NCI-H460 (cell line): ENCODE results near the gene FUT7. TPM values are rescaled to one million over a fixed set of nuclear protein-coding genes. Genes with fewer than 3 reads are reported as not detected.
A peak's percentile ranks its signal among the peaks of the same experiment; 100 is the strongest.
"Not testable (repeated sequence)": the region's sequence is repeated elsewhere in the genome, so short reads cannot be mapped to it uniquely, and the experiment has no call there.

Experiments
- DNase-seq: peaks from one replicate; pipeline ENCODE4 v3.0.0-alpha.2; 2016; ENCODE audit warnings: low read depth; ENCODE audit errors: extremely low read depth
- total RNA-seq: library from RNA; depleted of rRNA; stranded (reverse); fragments of >200 nt; shearing (Covaris generic); gene quantifications from 2 replicates; pipeline ENCODE4 v1.2.3, GENCODE V29; 2014

The FUT7 gene
- total RNA-seq, 1 experiment from 2014 or later = not detected

DNA sequence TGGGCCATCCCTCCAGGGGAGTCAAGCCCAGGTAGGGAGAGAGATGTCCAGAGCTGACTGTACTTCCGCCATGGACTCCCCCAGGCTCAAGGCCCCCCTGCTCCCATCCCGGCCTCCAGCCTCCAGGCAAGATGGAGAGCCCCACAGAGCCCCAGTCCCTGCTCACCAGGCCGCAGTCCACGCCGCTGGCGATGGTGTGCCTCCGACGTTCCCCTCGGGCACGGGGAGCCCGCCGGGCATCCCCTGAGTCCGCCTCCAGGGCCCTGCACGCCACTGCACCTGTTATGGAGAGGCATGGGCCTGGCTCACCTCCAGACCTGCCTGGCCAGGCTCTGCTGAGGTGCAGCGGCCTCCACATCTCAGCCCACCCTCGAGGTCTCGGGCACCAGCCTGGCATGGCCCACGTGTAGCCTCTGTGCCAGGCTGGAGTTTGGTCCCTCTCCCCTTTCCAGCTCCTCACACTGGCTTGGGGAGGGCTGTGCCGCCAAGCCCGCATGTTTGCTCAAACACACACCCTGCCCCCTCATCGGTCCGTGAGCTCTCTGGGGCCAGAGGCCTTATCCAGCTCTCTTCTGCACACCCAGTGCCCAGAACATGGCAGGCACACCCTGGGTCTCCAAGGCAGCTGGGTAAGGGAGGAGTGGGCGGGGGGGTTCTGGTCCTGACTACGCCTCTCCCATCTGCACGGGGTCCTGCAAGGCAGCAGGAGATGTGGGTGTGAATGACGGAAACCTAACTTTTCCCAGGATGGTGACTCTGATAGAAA is 34.4 kb upstream of the FUT7 start:
- DNase-seq = no peak

DNA sequence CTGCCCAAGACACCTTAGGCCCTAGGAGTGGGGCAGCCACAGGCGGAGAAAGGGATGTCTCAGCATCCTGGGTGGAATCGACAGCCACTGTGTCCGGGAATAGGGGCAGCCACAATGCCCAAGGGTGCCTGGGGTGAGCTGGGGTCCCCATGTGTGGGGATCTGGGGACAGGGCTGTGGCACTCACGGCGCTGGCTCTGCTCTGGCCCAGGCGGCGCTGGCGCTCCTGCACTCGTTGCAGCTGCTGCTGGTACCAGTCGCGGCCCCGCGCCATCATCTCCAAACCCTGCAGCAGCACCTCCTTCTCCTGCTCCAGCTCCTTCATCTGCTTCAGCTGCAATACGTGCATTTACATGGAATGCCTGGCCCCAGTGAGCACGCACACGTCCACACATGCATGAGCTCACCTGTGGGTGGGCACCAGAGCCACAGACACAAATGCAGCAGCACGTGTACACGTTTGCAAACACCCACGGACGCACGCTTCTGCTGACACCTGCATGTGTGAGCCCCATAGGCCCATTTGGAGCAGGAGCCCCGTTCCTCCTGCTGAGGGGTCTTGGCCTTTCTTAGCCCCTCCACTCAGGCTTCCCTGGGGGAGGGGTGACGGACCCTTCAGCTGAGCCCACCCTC is 33.6 kb upstream of the FUT7 start:
- DNase-seq = no peak

DNA sequence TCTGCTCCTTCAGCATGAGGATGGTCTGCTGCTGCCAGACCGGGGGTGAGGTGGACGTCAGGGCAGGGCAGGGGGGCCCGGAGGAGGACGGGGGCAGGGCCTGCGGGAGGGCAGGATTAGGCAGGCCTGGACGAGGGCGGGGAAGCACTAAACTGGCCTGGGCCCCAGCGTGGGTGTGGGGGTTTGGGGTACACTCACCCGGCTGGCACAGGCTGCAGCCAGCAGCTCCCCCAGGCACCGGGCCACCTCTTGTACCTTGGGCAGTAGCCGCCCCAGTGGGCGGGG is 32.9 kb upstream of the FUT7 start:
- DNase-seq = no peak

DNA sequence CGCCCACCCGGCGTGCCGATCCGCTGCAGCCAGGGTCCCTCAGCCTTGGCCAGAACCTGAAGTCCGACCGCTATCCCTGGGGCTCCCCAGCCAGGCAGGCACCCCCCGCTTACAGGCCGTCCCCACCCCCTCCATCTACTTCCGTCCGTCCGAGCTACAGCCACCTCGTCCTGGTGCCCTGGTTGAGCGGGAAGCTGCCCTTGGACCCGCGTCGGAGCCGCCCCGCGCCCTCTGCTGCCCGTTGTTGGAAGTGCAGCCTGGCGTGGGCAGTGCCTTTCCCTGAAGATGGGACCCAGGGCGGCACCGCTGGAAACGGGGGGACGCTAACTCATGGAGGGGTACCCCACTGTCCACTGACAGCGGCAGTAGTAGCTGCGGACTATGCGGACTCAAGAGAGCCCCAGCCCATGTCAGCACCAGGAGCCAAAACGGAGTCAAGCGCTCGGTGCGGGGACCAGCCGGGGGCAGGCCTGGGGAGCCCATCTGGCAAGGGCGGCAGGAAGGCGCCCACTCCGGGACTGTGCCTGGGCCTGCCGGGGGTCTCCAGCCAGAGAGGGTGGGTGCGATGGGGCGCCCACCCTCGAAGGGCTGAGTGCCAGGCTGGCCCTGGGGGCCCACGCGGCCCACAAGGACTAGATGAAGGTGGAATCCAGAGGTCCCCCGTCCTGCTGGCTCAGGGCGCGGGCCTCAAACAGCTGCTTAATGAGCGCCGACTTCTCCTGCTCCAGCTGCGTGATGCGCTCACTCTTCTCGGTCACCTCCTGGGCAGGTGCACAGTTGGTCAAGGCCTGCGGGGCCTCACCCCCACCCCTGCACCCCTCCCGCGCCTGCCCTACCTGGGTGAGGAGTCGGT is 32.4 kb upstream of the FUT7 start:
- peak; percentile 56 for DNase-seq

DNA sequence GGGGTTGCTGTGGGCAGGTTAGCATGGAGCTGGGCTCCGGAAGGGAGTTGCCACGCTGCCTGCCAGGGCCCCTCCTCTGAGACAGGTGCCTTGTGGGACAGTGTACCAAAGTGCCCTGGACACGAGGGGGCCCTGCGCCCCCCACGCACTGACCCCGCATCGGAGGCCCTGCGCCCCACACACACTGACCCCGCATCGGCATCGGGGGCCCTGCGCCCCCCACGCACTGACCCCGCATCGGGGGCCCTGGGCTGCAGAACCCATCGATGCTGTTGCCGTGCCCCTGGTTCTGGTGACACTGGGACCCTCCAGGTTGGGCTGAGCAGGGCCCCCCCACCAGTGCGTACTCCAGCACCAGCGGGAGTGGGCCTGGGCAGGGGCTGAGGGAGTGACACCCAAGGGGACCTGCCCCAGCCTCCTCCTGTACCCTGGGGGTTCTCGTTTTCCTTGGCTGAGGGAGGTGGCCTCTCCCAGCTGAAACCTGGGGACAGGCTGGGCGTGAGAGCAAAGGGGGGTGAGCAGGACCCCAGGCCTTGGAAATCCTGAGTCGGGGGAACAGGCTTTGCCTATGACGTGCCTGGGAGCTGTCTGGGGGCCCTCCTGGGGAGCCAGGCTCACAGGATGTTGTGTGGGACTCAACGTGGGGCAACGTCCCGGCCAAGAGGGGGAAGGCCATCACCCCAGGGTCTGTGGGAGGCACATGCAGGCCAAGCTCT is 31.6 kb upstream of the FUT7 start:
- DNase-seq = no peak

DNA sequence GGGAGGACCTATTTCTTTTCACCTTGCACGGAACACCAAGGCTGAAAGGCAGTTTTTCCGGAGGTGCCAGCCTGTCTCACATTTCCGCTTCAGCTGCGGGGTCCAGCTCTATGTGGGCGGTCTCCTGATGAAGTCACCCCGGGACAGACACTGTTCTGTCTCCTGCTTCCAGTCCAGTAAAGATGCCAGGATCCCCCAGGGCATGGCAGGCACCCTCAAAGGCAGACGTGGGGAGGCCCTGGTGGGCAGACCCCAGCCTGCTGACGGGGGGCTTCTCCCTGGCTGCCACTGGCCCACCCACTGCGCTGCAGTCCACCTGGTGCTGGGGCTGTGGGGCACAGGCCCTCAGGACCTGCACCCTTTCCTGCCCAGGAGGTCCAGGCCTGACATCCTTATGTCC is 30.9 kb upstream of the FUT7 start:
- DNase-seq = not testable (repeated sequence)

DNA sequence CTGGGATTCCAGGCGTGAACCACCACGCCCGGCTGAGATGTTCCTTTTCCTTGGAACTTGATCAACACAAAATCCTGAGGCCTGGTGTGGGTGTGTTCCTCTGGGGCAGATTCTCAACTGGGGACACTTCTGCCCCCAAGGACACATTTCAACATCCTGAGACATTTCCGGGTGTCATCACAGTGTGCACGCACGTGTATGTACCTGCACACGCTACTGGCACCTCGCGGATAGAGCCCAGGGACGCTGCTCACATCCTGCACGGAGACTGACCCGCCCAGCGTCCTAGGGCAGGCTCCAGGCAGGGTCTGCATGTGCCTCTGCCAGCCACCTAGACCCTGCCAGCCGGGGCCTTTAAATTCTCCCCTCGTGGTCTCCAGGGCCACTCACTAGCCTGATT is 30.5 kb upstream of the FUT7 start:
- DNase-seq = no peak

DNA sequence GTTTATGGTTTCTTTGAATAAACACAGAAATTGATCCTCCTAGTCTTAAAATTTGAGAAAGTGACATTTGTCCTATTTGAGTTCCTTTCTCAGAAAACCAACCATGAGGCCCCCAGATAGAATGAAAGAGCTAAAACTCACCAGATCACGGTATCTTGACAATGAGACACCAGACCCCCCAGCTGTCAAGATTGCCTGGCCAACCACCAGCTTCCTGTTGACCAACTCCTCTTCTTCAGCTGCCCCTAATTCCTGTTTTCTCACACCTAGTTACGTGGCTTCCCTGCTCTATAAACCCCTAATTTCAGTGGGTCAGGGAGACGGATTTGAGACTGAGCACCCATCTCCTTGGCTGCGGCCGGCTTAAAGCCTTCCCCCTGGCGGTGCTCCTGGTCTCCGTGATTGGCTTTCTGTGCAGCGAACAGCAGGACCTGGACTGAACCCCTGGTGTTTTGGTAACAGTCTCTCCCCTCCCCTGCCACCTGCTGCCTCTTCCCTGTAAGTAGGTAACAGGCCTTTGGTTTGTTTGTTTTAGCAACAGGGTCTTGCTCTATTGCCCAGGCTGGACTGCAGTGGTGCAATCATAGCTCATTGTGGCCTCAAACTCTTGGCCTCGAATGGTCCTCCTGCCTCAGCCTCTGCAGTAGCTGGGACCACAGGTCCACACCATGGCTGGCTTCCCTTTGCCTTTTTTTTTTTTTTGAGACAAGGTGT is 26.8 kb upstream of the FUT7 start:
- DNase-seq = no peak

DNA sequence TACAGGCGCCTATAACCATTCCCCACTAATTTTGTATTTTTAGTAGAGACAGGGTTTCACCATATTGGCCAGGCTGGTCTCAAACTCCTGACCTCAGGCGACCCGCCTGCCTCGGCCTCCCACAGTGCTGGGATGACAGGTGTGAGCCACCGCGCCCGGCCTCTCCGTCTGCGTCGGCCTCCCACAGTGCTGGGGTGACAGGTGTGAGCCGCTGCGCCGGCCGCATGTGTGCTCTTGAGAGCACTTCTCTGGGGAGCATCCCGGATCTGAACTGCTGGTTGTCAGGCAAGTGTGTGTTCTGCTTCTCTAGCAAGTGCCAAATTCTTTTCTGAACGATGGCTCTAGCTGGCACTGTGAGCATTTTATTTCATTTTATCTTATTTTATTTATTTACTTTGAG is 25.7 kb upstream of the FUT7 start:
- DNase-seq = no peak

DNA sequence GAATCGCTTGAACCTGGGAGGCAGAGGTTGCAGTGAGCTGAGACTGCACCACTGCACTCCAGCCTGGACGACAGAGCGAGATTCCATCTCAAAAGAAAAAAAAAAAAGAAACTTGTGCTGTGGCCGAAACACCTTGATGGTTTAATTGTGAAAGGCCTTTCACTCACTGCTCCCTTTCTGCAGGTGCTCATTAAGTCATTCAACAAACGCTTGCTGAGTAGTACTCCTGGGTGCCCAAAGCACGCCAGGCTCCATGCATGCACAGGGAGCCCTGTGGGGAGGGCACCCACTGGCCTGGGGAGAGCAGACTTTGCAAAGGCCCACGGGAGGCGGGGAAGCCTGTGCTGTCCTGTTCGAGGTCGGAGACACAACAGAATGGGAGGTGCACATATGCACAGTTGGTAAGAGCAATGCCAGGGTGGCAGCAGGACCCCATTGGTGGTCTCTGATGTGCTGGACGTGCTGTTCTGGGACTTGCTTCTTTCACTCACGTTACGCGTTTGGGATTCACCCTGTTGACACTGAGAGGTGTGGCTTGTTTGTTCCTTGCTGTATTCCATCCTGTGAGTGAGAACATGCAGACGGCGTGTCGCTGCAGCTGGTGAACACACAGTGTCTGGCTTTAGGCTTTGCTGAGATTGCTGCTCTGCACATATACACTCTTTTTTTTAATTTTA is 25.0 kb upstream of the FUT7 start:
- no peak for DNase-seq

DNA sequence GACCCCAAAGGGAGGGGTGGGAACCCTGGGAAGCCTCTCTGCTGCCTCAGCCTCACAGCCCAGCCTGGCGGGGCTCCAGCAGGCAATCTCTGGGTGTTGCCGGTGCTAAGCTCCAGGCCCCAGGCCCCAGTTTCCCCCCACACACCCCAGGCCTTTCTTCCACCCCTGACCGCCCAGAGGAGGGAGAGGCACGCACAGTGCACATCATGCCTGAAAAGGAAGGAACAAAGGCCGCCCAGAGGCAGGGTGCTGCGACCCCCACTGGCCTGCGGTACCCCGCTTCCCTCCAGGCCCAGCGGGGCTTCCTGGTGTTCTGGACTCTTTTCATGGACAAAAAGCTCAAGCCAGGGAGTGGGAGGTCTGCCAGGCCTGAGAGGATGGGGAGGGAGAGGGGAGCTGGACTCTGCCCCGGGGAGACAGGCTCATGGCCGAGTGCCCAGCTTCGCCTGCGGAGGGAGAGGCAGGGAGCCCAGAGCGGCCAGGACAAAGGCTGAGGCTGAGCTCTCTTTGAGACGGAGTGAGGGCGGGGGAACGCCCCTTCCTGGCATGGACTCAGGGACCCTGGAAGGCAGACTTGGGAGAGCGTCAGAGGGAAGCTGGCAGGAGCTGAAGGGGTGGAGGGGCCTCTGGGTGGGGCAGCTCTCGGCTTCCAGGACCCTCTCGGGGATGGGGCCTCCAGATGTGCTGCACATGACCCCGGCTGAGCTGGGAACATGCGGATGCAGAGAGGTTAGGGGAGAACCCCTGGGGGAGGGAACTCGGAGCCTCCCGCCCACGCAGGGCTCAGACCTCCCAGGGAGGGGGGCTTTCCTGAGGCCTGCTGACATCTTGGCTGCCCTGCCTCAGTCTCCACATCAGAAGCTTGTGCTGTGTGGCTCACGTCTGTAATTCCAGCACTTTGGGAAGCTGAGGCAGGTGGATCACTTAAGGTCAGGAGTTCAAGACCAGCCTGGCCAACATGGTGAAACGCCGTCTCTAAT is 23.8 kb upstream of the FUT7 start:
- DNase-seq = no peak

DNA sequence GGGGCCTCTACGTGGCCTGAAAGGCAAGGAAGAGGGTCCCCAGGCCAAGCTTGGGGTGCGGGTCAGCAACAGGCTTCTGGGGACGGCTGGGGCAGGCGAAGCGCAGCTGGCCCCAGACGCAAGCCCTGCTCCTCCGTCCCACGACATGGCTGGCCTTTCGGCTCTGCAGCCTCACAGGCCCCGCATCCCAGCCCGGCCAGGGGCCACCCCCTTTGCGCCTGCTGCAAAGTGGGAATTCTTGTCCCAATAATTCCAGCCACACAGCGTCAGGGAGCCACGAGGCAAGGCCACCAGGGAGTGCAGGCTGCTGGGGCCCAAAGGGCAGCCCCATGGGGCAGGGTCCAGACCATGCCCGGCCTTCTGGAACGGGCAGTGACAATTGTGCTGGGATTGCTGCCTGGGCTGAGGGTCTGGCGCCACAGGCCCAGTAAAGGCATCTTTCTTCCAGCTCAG is 23.1 kb upstream of the FUT7 start:
- no peak for DNase-seq

DNA sequence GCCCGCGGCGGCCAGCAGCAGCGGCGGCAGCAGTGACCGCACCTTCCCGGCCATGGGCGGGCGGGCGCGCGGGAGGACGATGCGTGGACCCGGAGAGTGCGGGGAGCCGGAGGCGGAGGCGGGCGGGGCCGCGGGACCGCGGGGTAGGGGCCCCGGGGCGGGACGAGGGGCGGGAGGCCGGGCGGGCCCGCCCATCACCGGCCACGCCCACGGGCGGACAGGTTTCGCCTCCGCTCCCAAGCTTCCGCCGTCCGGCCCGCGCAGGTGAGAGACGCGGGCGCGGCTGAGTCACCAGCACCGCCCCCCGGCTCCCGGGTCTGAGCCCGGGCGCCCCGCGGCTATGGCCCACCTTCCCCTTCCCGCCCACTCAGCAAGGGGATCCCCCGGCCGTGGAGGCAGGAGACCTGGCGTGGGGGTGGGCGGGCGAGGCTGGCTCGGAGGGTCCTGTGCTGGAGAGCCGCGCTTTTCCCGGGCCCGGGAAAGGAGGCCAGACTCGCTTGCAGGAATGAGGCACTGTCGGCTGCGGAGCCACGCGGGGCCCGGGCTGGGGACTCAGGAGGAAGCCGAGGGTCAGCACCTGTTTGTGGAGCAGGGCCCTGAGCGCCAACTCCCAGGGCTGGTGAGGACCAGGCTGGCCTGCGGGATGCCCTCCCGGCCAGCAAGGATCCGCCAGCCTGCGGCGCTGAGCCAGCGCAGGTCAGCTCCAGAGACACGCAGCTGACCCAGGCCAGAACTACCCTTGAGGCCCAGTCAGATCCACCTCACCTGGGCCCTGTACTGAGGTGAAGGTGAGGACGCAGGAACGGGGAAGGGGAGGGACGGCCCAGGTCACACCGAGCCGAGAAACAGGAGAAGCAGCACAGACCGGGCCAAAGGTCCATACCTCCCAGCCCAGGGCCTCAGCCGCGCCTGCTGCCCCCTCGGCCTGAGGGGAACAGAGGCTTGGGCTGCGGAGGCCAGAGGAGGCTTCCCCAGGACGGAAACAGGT is 22.4 kb upstream of the FUT7 start, which contains the start of gene ENTPD2:
ENTPD2 (minus strand) TSS at position 118 of the 988 bp plus-strand sequence; CDS start at position 54, 64 bp downstream.
- DNase-seq = no peak

DNA sequence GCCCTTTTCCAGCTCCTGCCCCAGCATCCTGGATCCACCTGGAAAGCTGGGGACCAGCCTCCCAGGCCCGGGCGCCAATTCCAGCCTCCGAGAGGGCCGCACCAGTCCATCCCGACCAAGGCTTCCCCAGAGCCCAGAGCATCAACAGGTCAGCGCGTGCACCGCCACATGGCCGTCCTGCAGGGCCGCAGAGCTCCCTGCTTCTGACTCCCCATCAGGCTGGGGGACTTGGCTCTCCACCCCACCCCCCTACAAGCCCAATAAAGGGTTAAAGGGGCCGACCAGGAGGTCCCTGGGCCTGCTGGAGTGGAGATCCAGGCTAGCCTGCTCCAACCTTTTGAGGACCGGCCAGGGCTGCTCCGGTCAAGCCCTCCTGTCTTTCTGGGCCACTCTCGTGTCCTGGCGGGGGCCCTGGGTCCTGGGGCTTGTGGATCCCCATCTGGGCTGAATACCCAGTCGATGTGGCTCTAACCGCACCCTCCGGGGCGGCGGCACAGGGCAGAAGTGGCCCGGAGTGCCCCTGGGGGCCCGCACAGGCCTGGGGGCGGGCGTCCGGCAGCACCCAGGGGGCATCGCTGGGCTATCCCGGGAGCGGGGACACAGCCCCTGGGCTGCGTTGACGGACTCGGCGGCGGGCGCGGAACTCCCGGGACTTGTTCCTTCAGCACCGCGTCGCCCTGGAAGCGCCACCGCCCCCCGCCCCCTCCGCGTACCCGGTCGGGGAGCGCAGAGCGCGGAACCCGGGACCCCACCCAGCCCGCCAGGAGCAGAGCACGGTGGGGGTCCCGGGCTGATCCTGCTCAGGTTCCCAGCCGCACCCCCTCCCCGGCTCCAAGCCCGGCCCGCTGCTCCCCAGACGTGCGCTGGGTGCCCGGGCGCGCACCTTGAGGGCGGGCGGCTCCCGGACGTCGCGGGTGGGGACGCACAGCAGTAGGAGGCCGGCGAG is 21.4 kb upstream of the FUT7 start:
- DNase-seq = no peak

DNA sequence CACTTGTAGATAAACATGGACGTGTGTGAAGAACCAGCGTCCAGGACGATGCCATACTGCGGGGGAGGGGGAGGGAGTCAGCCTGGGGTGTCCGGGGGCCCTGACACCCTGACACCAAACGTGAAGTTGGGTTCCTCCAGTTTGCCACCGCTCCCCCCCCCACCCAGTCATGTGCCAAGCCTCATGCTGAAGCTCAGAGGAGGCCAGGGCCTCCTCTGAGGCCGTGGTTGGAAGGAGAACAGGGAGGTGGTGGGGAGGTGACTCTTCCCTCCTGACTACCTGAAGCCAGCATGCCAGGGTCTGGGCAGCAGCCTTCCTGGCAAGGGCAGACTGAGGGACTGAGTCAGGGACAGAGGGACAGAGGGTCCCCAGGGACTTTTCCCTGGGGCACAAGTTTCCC is 20.4 kb upstream of the FUT7 start:
- no peak for DNase-seq

DNA sequence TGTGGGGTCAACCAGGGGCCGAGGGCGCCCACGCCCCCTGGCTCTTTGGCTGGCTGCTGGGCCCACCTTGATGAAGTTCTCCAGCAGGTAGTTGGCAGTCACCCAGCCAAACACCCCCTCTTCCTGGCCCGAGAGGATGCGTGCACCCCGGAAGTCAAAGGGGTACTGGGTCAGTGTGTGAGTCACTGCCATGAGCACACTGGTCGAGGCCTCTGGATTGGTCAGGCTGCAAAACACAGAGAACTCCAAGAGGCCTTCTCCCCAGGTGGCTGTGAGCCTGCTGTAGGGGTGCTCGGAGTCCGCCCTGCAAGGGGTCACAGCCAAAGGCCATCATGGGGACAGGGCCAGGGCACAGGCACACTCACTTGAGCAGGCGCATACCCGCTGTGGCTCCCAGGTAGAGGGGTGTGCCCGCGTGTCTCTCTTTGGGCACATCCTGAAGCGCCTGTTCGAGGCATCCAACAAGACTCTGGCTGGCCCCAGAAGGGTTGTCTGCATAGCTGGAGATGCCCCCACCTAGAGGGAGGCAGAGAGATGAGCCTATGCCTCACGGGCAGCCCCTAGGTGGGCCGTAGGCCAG is 19.3 kb upstream of the FUT7 start:
- DNase-seq = no peak
